RWPE1 (cell line): Measurements from ENCODE around the gene IL17F.

Source experiments
- CTCF ChIA-PET: fragments of 350-600 bp; sonication (Branson Sonifier 250); formaldehyde crosslinking; extraction: SDS; loops from one replicate; lab custom pipeline; 2021; lab: Yijun Ruan, JAX
- POLR2A ChIA-PET: fragments of 400-600 bp; formaldehyde crosslinking; extraction: SDS; loops from one replicate; lab custom pipeline; 2020; ENCODE audit warnings: antibody characterized with exemption; ENCODE audit not compliant: low non-redundant PET; lab: Yijun Ruan, JAX
- DNase-seq: peaks from one replicate; pipeline ENCODE4 v3.0.0; 2012; ENCODE audit warnings: low spot score
- H3K27ac ChIP-seq: fragments of 450-650 bp; 2 replicates; pipeline ENCODE4 v1.5.1; 2017
- TF ChIP-seq, protein P1 (sequence below): fragments of 450-650 bp; conservative IDR thresholded peaks from 2 replicates; pipeline ENCODE4 v1.5.1; 2017; ENCODE audit warnings: low read depth, mild to moderate bottlenecking

IL17F gene

DNA sequence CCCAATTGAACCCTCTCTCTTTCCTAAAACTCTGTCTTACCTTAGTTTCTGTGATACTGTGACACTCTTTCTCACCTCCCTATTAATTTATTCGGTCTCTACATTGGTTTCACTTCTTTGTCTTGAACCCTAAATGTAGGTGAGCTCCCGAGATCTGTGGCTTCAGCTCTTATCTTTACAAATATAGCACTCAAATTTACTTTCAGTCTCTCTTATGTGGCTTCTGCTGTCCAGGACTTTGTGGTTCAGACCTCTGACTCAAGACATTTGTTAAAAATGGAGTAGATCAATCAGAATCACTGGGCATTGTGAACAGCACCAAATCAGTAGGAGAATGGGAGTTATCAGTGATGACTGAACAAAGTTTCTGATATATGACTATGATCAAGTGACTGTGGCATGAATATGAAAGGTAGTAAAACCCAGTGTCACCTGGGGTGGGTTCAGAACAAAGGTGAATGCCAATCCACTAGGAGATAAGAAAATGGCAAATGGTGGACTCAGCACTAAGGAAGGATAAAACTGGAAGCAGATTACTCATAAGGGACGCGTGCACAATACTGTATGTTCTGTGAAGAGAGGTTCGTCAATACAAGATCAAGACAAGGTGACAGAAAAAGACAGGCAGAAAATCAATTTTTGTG lies 27.2 kb downstream of the IL17F start:
- H3K27ac ChIP-seq, result no peak overlapping the region
- POLR2A ChIA-PET, result no interaction called here
- DNase-seq, result no peak
- CTCF ChIA-PET, result no interaction called here
- TF ChIP-seq, protein P1, sequence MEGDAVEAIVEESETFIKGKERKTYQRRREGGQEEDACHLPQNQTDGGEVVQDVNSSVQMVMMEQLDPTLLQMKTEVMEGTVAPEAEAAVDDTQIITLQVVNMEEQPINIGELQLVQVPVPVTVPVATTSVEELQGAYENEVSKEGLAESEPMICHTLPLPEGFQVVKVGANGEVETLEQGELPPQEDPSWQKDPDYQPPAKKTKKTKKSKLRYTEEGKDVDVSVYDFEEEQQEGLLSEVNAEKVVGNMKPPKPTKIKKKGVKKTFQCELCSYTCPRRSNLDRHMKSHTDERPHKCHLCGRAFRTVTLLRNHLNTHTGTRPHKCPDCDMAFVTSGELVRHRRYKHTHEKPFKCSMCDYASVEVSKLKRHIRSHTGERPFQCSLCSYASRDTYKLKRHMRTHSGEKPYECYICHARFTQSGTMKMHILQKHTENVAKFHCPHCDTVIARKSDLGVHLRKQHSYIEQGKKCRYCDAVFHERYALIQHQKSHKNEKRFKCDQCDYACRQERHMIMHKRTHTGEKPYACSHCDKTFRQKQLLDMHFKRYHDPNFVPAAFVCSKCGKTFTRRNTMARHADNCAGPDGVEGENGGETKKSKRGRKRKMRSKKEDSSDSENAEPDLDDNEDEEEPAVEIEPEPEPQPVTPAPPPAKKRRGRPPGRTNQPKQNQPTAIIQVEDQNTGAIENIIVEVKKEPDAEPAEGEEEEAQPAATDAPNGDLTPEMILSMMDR, result no peak

GRCh38 chr6:52215787-52216186 lies 28.5 kb downstream of the IL17F start:
- CTCF ChIA-PET, result no interaction called here
- DNase-seq, result no peak
- TF ChIP-seq, protein P1, result no peak
- POLR2A ChIA-PET, result no interaction called here
- H3K27ac ChIP-seq, result no peak overlapping the region

DNA sequence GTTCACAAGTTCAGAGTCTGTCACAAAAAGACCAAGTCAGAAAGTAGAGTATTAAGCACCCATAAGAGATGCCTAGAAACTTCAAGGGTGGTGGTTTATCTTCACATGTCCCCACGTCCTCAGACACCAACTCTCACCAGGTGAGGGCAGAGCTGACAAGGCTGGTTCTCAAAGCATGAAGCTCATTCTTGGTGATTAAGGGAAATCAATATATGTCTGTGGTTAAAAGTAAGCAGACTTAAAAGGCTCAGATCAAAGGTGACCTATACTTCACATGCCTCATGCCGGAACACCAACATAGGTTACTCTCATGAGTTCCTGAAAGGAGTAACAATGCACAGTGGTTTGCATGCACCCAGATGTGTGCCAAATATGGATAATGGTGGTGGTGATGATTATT lies 31.2 kb downstream of the IL17F start:
- ChIA-PET CTCF (interaction anchor here (1.3 kb wide), 1 partner anchor 21 kb away, joined by 3 read pairs; no protein-coding TSS in a partner anchor), POLR2A (no interaction called here)
- no peak overlapping the region for H3K27ac ChIP-seq
- TF ChIP-seq, protein P1, result no peak
- DNase-seq, result no peak

DNA sequence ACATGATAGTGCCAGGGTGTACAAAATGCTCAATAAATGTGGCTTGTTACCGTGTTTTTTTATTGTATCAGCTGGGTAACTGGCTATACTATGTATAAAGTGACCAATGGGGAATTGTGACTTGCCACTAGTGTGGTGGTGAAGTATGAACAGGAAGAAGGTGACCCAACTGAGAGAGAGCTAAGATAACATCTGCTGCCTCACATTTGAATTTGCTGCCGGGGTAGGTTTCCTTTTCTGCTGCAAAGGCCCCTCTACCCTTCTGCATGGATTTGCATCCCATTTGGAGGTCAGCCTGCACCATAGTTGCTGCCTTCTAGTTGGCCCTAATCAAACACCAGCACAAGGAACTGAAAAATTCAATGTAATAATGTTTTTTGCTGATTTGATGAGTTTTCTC lies 34.1 kb downstream of the IL17F start:
- TF ChIP-seq, protein P1, result no peak
- ChIA-PET CTCF (interaction anchor here (0.6 kb wide), 1 partner anchor 56 kb away, joined by 3 read pairs; no protein-coding TSS in a partner anchor), POLR2A (no interaction called here)
- DNase-seq, result no peak
- no peak overlapping the region for H3K27ac ChIP-seq

GRCh38 chr6:52209770-52210169 lies 34.5 kb downstream of the IL17F start:
- TF ChIP-seq, protein P1, result no peak
- no peak overlapping the region for H3K27ac ChIP-seq
- DNase-seq, result no peak
- ChIA-PET CTCF (interaction anchor here (0.6 kb wide), 1 partner anchor 56 kb away, joined by 3 read pairs; no protein-coding TSS in a partner anchor), POLR2A (no interaction called here)

DNA sequence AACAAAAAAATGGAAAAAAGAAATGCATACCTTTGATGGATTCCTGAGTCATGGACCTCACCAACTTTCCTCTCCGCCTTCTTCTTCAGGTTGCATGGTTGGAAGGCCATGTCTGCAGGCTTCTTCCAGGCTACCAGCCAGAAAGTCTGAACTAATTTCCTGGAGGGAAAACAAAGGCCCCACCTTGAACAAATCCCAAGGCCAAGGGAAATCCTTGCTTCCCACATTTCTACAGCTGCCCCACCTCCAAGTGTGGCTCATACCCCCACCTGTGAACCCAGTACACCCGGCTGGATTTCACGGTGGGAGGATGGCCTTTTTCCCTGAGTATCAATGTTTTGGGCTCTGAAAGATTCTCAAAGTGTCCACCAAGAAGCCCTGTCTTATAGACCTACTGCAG lies 35.7 kb downstream of the IL17F start:
- TF ChIP-seq, protein P1, result no peak
- POLR2A ChIA-PET, result no interaction called here
- CTCF ChIA-PET, result no interaction called here
- no peak for DNase-seq
- H3K27ac ChIP-seq, result no peak overlapping the region
